HG03342 (cell line): ENCODE results near the gene VPS16.

ENCODE experiments used
- ATAC-seq: cut with Tn5 transposase; IDR thresholded peaks from one replicate; pipeline ENCODE4 v1.9.1; 2021; ENCODE audit warnings: mild to moderate bottlenecking, moderate library complexity; ENCODE audit not compliant: unreplicated experiment

VPS16 gene

GRCh38 chr20:2840138-2840966, at the start of gene VPS16, which contains the start of gene PCED1A:
VPS16 (plus strand) TSS chr20:2840745; CDS start chr20:2840775, 30 bp downstream.
PCED1A (minus strand) TSS chr20:2840655; CDS start chr20:2839912, 743 bp downstream.
- peak; percentile 92 for ATAC-seq

GRCh38 chr20:2793471-2793870, 47.1 kb upstream of the VPS16 start:
- no peak for ATAC-seq

- no peak for ATAC-seq
Observed at GRCh38 chr20:2794202-2794748, 46.3 kb upstream of the VPS16 start.

GRCh38 chr20:2794866-2795447, 45.6 kb upstream of the VPS16 start:
- ATAC-seq, result no peak

- ATAC-seq, result no peak
Observed at GRCh38 chr20:2795451-2795850, 45.1 kb upstream of the VPS16 start.

- no peak for ATAC-seq
Observed at GRCh38 chr20:2796011-2796660, 44.4 kb upstream of the VPS16 start.

- no peak for ATAC-seq
Observed at GRCh38 chr20:2797136-2797983, 43.2 kb upstream of the VPS16 start.

GRCh38 chr20:2798095-2798805, 42.3 kb upstream of the VPS16 start:
- no peak for ATAC-seq

- no peak for ATAC-seq
Observed at GRCh38 chr20:2798814-2799213, 41.7 kb upstream of the VPS16 start.

- no peak for ATAC-seq
Observed at GRCh38 chr20:2799271-2799670, 41.3 kb upstream of the VPS16 start.

- ATAC-seq, result no peak
Observed at GRCh38 chr20:2799688-2800520, 40.6 kb upstream of the VPS16 start.

- ATAC-seq, result peak; percentile 75
Observed at GRCh38 chr20:2800521-2801285, 39.8 kb upstream of the VPS16 start, which contains the start of gene CPXM1. CPXM1 (minus strand) TSS chr20:2800627; CDS start chr20:2800572, 55 bp downstream.

GRCh38 chr20:2801286-2801728, 39.2 kb upstream of the VPS16 start:
- ATAC-seq, result peak; percentile 18

GRCh38 chr20:2804041-2804828, 36.3 kb upstream of the VPS16 start:
- no peak for ATAC-seq

- ATAC-seq, result no peak
Observed at GRCh38 chr20:2804852-2805688, 35.5 kb upstream of the VPS16 start.

GRCh38 chr20:2805689-2806350, 34.7 kb upstream of the VPS16 start:
- ATAC-seq, result no peak
